H1 (cell line): ENCODE measurements around the gene KCNH1. TPM values are rescaled to one million over a fixed set of nuclear protein-coding genes. Genes with fewer than 3 reads are reported as not detected.

Experiments
- CTCF ChIA-PET: fragments of 300-600 bp; sonication (Branson Sonifier 250); formaldehyde crosslinking; loops from one replicate; lab custom pipeline; 2021; ENCODE audit not compliant: partially characterized antibody; lab: Charles Lee
- POLR2A ChIA-PET: fragments of 300-600 bp; sonication (Branson Sonifier 250); formaldehyde crosslinking; loops from one replicate; lab custom pipeline; 2021; ENCODE audit warnings: inconsistent platforms; ENCODE audit not compliant: partially characterized antibody; lab: Charles Lee
- DNase-seq, 2 experiments: peaks; one replicate each; pipeline versions ENCODE4 v3.0.0 to v3.0.0-alpha.2; 2010 to 2022; ENCODE audit warnings: low spot score in 2 of 2, low read depth in 1 of 2, mixed read lengths in 1 of 2
- FAIRE-seq: peaks from 2 replicates; lab custom pipeline; 2011; peaks lifted over from hg19 to GRCh38; lab: Jason Lieb, UNC
- H2AFZ ChIP-seq: 2 replicates; pipeline ENCODE4 v1.8.1; 2012; ENCODE audit warnings: low read length, inconsistent platforms
- H2AK5ac ChIP-seq: 2 replicates; pipeline ENCODE4 v1.6.1; 2013; ENCODE audit warnings: low read depth, low read length
- H2BK120ac ChIP-seq: replicated peaks from 2 replicates; pipeline ENCODE3; 2013; ENCODE audit warnings: low read depth, low read length, inconsistent platforms
- H2BK12ac ChIP-seq: 2 replicates; pipeline ENCODE4 v1.6.1; 2013; ENCODE audit warnings: low read depth, low read length
- H2BK15ac ChIP-seq: 2 replicates; pipeline ENCODE4 v1.6.1; 2013; ENCODE audit warnings: low read length
- H2BK20ac ChIP-seq: 2 replicates; pipeline ENCODE4 v1.6.1; 2013; ENCODE audit warnings: low read length
- H2BK5ac ChIP-seq: 2 replicates; pipeline ENCODE4 v1.6.1; 2013; ENCODE audit warnings: low read depth, low read length
- H3K14ac ChIP-seq: 2 replicates; pipeline ENCODE4 v1.6.1; 2013; ENCODE audit warnings: inconsistent platforms; ENCODE audit not compliant: insufficient read length
- H3K18ac ChIP-seq: 2 replicates; pipeline ENCODE4 v1.6.1; 2013; ENCODE audit warnings: low read length; ENCODE audit errors: extremely low read depth
- H3K23ac ChIP-seq: 2 replicates; pipeline ENCODE4 v1.6.1; 2013; ENCODE audit warnings: inconsistent platforms; ENCODE audit not compliant: insufficient read length
- H3K23me2 ChIP-seq: 2 replicates; pipeline ENCODE4 v1.6.1; 2013; ENCODE audit warnings: low read depth, low read length
- H3K27ac ChIP-seq: 2 replicates; pipeline ENCODE4 v1.6.1; 2011; ENCODE audit warnings: low read depth, low read length, inconsistent platforms
- H3K27me3 ChIP-seq, 4 experiments: replicated peaks in 1 of 4; 1 replicate in 1 of 4; 2 replicates in 3 of 4; pipeline versions ENCODE4 v1.6.1 to v1.8.1; 2011 to 2013; ENCODE audit warnings: low read length in 3 of 4, mild to moderate bottlenecking in 3 of 4, inconsistent platforms in 2 of 4, mixed read lengths in 2 of 4, moderate library complexity in 1 of 4; ENCODE audit not compliant: control insufficient read depth in 3 of 4, insufficient read depth in 3 of 4; ENCODE audit errors: extremely low read depth in 1 of 4
- H3K36me3 ChIP-seq, 4 experiments: 2 replicates each; pipeline versions ENCODE4 v1.6.1 to v1.8.1; 2011 to 2013; ENCODE audit warnings: mild to moderate bottlenecking in 4 of 4, low read length in 3 of 4, moderate library complexity in 2 of 4, control low read depth in 1 of 4, inconsistent platforms in 1 of 4; ENCODE audit not compliant: insufficient read depth in 4 of 4, control insufficient read depth in 2 of 4
- H3K4ac ChIP-seq: replicated peaks from 2 replicates; pipeline ENCODE3; 2013; ENCODE audit warnings: low read length, low read depth, mixed read lengths, inconsistent platforms; ENCODE audit not compliant: insufficient read length
- H3K4me1 ChIP-seq, 4 experiments: replicated peaks in 1 of 4; 1 replicate in 1 of 4; 2 replicates in 3 of 4; pipeline versions ENCODE4 v1.6.1 to v1.8.1; 2011 to 2013; ENCODE audit warnings: low read length in 3 of 4, inconsistent platforms in 2 of 4, mixed read lengths in 1 of 4; ENCODE audit not compliant: insufficient read depth in 4 of 4, control insufficient read depth in 3 of 4
- H3K4me2 ChIP-seq, 2 experiments: 2 replicates each; pipeline versions ENCODE4 v1.6.1 to v1.8.1; 2011 to 2013; ENCODE audit warnings: low read depth in 2 of 2, low read length in 2 of 2, control low read depth in 1 of 2, inconsistent platforms in 1 of 2, mild to moderate bottlenecking in 1 of 2; ENCODE audit not compliant: insufficient read depth in 1 of 2
- H3K4me3 ChIP-seq, 4 experiments: fragments of 200-600, 300-600 bp in 1 of 4; sonication (generic), shearing (Covaris generic), sonication (Bioruptor Twin) in 1 of 4; 2 replicates each; pipeline versions ENCODE4 v1.5.1 to v1.8.1; 2011 to 2016; ENCODE audit warnings: low read length in 4 of 4, low read depth in 3 of 4, control low read depth in 2 of 4, inconsistent platforms in 2 of 4, mild to moderate bottlenecking in 2 of 4, mixed read lengths in 1 of 4, moderate library complexity in 1 of 4; ENCODE audit not compliant: insufficient read depth in 2 of 4; ENCODE audit errors: extremely low read depth in 1 of 4
- H3K56ac ChIP-seq: replicated peaks from 2 replicates; pipeline ENCODE3; 2013; ENCODE audit warnings: low read depth, mild to moderate bottlenecking, mixed read lengths, low read length, inconsistent platforms; ENCODE audit not compliant: insufficient read length
- H3K79me1 ChIP-seq: 2 replicates; pipeline ENCODE4 v1.6.1; 2013; ENCODE audit warnings: low read depth, low read length, control low read depth
- H3K79me2 ChIP-seq, 2 experiments: 2 replicates each; pipeline versions ENCODE4 v1.6.1 to v1.8.1; 2012 to 2013; ENCODE audit warnings: low read length in 2 of 2, mild to moderate bottlenecking in 2 of 2, inconsistent platforms in 1 of 2; ENCODE audit not compliant: insufficient read depth in 2 of 2, control insufficient read depth in 1 of 2
- H3K9ac ChIP-seq, 4 experiments: replicated peaks in 1 of 4; 1 replicate in 1 of 4; 2 replicates in 3 of 4; pipeline versions ENCODE4 v1.6.1 to v1.8.1; 2011 to 2013; ENCODE audit warnings: low read depth in 3 of 4, low read length in 3 of 4, control low read depth in 2 of 4, mild to moderate bottlenecking in 2 of 4, moderate library complexity in 2 of 4, inconsistent platforms in 1 of 4; ENCODE audit errors: extremely low read depth in 1 of 4
- H3K9me3 ChIP-seq, 2 experiments: 2 replicates each; pipeline versions ENCODE4 v1.6.1 to v1.8.1; 2012 to 2013; ENCODE audit warnings: mild to moderate bottlenecking in 2 of 2, moderate library complexity in 2 of 2, control low read depth in 1 of 2, inconsistent platforms in 1 of 2, low read depth in 1 of 2, low read length in 1 of 2, mixed read lengths in 1 of 2; ENCODE audit not compliant: insufficient read depth in 2 of 2
- H4K20me1 ChIP-seq, 2 experiments: replicated peaks in 1 of 2; 2 replicates each; pipeline versions ENCODE3 to v1.8.1; 2011 to 2013; ENCODE audit warnings: inconsistent platforms in 2 of 2, low read length in 2 of 2, mild to moderate bottlenecking in 1 of 2; ENCODE audit not compliant: insufficient read depth in 2 of 2, control insufficient read depth in 1 of 2
- H4K5ac ChIP-seq: 2 replicates; pipeline ENCODE4 v1.6.1; 2013; ENCODE audit warnings: low read length, low read depth, mixed read lengths, inconsistent platforms; ENCODE audit not compliant: insufficient read length
- H4K8ac ChIP-seq: 2 replicates; pipeline ENCODE4 v1.8.0; 2013; ENCODE audit warnings: mild to moderate bottlenecking, moderate library complexity, low read length, inconsistent platforms; ENCODE audit not compliant: insufficient read depth; ENCODE audit errors: extremely low read depth
- H4K91ac ChIP-seq: replicated peaks from 2 replicates; pipeline ENCODE3; 2013; ENCODE audit warnings: low read length, mixed read lengths, inconsistent platforms; ENCODE audit not compliant: insufficient read length
- E2F6 ChIP-seq: IDR thresholded peaks from 2 replicates; pipeline ENCODE4 v1.6.1; 2012; ENCODE audit warnings: inconsistent platforms
- EGR1 ChIP-seq: IDR thresholded peaks from 2 replicates; pipeline ENCODE4 v1.6.1; 2011; ENCODE audit warnings: low read depth, low read length, borderline replicate concordance
- GABPA ChIP-seq: IDR thresholded peaks from 2 replicates; pipeline ENCODE4 v1.6.1; 2011; ENCODE audit warnings: mild to moderate bottlenecking, low read length, moderate library complexity, borderline replicate concordance; ENCODE audit not compliant: insufficient read depth
- HDAC2 ChIP-seq, 2 experiments: fragments of 300-600 bp in 1 of 2; sonication (generic) in 1 of 2; IDR thresholded peaks; 2 replicates each; pipeline ENCODE4 v1.6.1; 2011 to 2012; ENCODE audit warnings: low read depth in 2 of 2, low read length in 2 of 2, mild to moderate bottlenecking in 2 of 2, moderate library complexity in 2 of 2, borderline replicate concordance in 1 of 2, inconsistent platforms in 1 of 2
- JUND ChIP-seq: IDR thresholded peaks from 2 replicates; pipeline ENCODE4 v1.6.1; 2011; ENCODE audit warnings: mild to moderate bottlenecking, improper control_type of control experiment, low read length
- RBBP5 ChIP-seq: IDR thresholded peaks from 2 replicates; pipeline ENCODE4 v1.7.1; 2012; ENCODE audit warnings: low read depth, mild to moderate bottlenecking, inconsistent platforms, low read length, moderate library complexity, borderline replicate concordance
- SIN3A ChIP-seq, 2 experiments: IDR thresholded peaks in 1 of 2; conservative IDR thresholded peaks in 1 of 2; 2 replicates each; pipeline ENCODE4 v1.6.1; 2011 to 2012; ENCODE audit warnings: low read length in 2 of 2, improper control_type of control experiment in 1 of 2, low read depth in 1 of 2, mild to moderate bottlenecking in 1 of 2
- SIRT6 ChIP-seq: IDR thresholded peaks from one replicate; pipeline ENCODE4 v1.7.1; 2012; ENCODE audit warnings: low read length, inconsistent platforms
- SP2 ChIP-seq: IDR thresholded peaks from 2 replicates; pipeline ENCODE4 v1.6.1; 2012; ENCODE audit warnings: mild to moderate bottlenecking, low read length, inconsistent platforms
- SUZ12 ChIP-seq: fragments of 200-600 bp; sonication (generic); IDR thresholded peaks from 2 replicates; pipeline ENCODE4 v1.6.1; 2012; ENCODE audit warnings: mild to moderate bottlenecking, inconsistent platforms, low read length, moderate library complexity, mixed read lengths
- TAF7 ChIP-seq: optimal IDR thresholded peaks from 2 replicates; pipeline ENCODE3; 2011; ENCODE audit warnings: low read depth, mild to moderate bottlenecking, inconsistent platforms, low read length, moderate library complexity, borderline replicate concordance
- USF2 ChIP-seq: IDR thresholded peaks from 2 replicates; pipeline ENCODE4 v1.6.1; 2011; ENCODE audit warnings: low read length, improper control_type of control experiment
- WGBS, 2 experiments: shearing (Covaris generic) in 1 of 2; methylation state at CpG; one replicate each; pipeline versions ENCODE4 v1.1.6 to v1.1.7; 2013 to 2015; ENCODE audit warnings: low lambda C conversion rate in 2 of 2, mixed read lengths in 2 of 2, inconsistent platforms in 1 of 2, low coverage in 1 of 2, missing lambda C conversion rate in 1 of 2; ENCODE audit not compliant: insufficient replicate concordance in 2 of 2, insufficient coverage in 1 of 2, insufficient read length in 1 of 2; ENCODE audit errors: extremely low coverage in 1 of 2, missing lambda C conversion rate in 1 of 2; 5-methylcytosine and 5-hydroxymethylcytosine counted together
- polyA plus RNA-seq, 7 experiments: library from polyadenylated mRNA; depleted of rRNA in 3 of 7; stranded (reverse) in 5 of 7; unstranded in 2 of 7; fragments of >200 nt in 5 of 7; fragments of 200-250 nt in 2 of 7; gene quantifications; 1 replicate in 5 of 7; 2 replicates in 1 of 7; 4 replicates in 1 of 7; pipeline versions ENCODE4 v1.2.1 to v1.2.3, GENCODE V29; 2011 to 2013; ENCODE audit warnings: missing spikeins in 2 of 7, mixed read lengths in 2 of 7
- total RNA-seq: library from RNA; stranded (reverse); fragmentation: NEBNext Ultra II Directional; extraction: Animal tissue kit (Norgen Biotek cat#: 25700); gene quantifications from 2 replicates; pipeline ENCODE4 v1.2.1, GENCODE V29; 2021

Gene KCNH1
- total and polyA plus RNA-seq, 2 of the 8 experiments (the other 6 are each of a cell fraction or from before 2014, with no cell fraction given), result 0.27 to 0.34 TPM

- no peak overlapping the region for H3K14ac ChIP-seq
- no peak overlapping the region for H3K18ac ChIP-seq
- CTCF ChIA-PET, result interaction anchor here (0.7 to 1.9 kb wide), 3 partner anchors 11 to 445 kb away, joined by 3 to 6 read pairs (median 3); partner anchors contain the start of gene KCNH1
- TF ChIP-seq USF2, result no peak
- TF ChIP-seq E2F6, result no peak
- no peak for TF ChIP-seq HDAC2 (IDR thresholded peaks at IDR 0.05; ENCODE audit: borderline replicate concordance in 1 of 2, low read depth in 2 of 2, low read length in 2 of 2)
- TF ChIP-seq SUZ12, result no peak
- no peak for TF ChIP-seq TAF7
- no peak for TF ChIP-seq SIRT6
- no peak for TF ChIP-seq RBBP5
- no peak for TF ChIP-seq EGR1
- no peak for TF ChIP-seq GABPA
- TF ChIP-seq JUND, result no peak
- TF ChIP-seq SIN3A (conservative IDR thresholded peaks at IDR 0.05 in 1 of 2, IDR thresholded peaks at IDR 0.05 in 1 of 2; ENCODE audit: low read depth in 1 of 2, low read length in 2 of 2), result no peak
- TF ChIP-seq SP2, result no peak
Measured at GRCh38 chr1:210689826-210690225, 444.1 kb downstream of the KCNH1 start.

More at GRCh38 chr1:210689826-210690225, 444.1 kb downstream of the KCNH1 start:
- 87% methylated on average over 3 of the region's 3 CpGs; no CpG with 5 or more reads in 1 of the 2 experiments for WGBS, 2 experiments
- H2BK120ac ChIP-seq, result no peak overlapping the region
- no peaks in the 10 kb centered on the region for H3K9me3 ChIP-seq
- no peak overlapping the region for H2AK5ac ChIP-seq
- no peak overlapping the region for H3K9ac ChIP-seq
- no peak overlapping the region for H3K4me2 ChIP-seq
- no peaks in the 10 kb centered on the region for H3K4me1 ChIP-seq
- H4K8ac ChIP-seq, result no peak overlapping the region
- H3K36me3 ChIP-seq, result no peaks in the 10 kb centered on the region
- H4K20me1 ChIP-seq, result no peaks in the 10 kb centered on the region
- FAIRE-seq (no peak), DNase-seq (no peak)
- no peak overlapping the region for H2BK12ac ChIP-seq
- H3K79me2 ChIP-seq, result no peaks in the 10 kb centered on the region
- POLR2A ChIA-PET, result no interaction called here
- H3K56ac ChIP-seq, result no peak overlapping the region
- H3K23me2 ChIP-seq, result no peaks in the 10 kb centered on the region
- H3K27ac ChIP-seq, result no peak overlapping the region
- H3K79me1 ChIP-seq, result no peaks in the 10 kb centered on the region
- no peak overlapping the region for H2AFZ ChIP-seq
- H3K4me3 ChIP-seq, result no peak overlapping the region
- no peak overlapping the region for H2BK20ac ChIP-seq
- H3K23ac ChIP-seq, result no peak overlapping the region
- no peak overlapping the region for H2BK5ac ChIP-seq
- no peak overlapping the region for H3K4ac ChIP-seq
- no peak overlapping the region for H4K5ac ChIP-seq
- no peaks in the 10 kb centered on the region for H3K27me3 ChIP-seq
- H4K91ac ChIP-seq, result no peak overlapping the region
- no peak overlapping the region for H2BK15ac ChIP-seq
